HG02840 (cell line): ENCODE results near the gene TMEM100.

Source experiments
- ATAC-seq: cut with Tn5 transposase; IDR thresholded peaks from one replicate; pipeline ENCODE4 v1.9.1; 2021; ENCODE audit warnings: mild to moderate bottlenecking, moderate library complexity, moderate number of reproducible peaks; ENCODE audit not compliant: unreplicated experiment, low FRiP score

The TMEM100 gene

GRCh38 chr17:55745258-55745657 is 22.6 kb upstream of the TMEM100 start:
- no peak for ATAC-seq

GRCh38 chr17:55743103-55743679 is 20.5 kb upstream of the TMEM100 start:
- no peak for ATAC-seq

- no peak for ATAC-seq
Measured at GRCh38 chr17:55742272-55743102, 19.8 kb upstream of the TMEM100 start.

GRCh38 chr17:55741356-55741700 is 18.7 kb upstream of the TMEM100 start:
- ATAC-seq, result no peak

- no peak for ATAC-seq
Measured at GRCh38 chr17:55740511-55741355, 18.1 kb upstream of the TMEM100 start.

GRCh38 chr17:55737976-55738501 is 15.4 kb upstream of the TMEM100 start:
- ATAC-seq, result no peak

GRCh38 chr17:55735731-55736405 is 13.2 kb upstream of the TMEM100 start:
- no peak for ATAC-seq

- no peak for ATAC-seq
Measured at GRCh38 chr17:55734128-55734781, 11.6 kb upstream of the TMEM100 start.

- no peak for ATAC-seq
Measured at GRCh38 chr17:55731586-55732250, 9.1 kb upstream of the TMEM100 start.

GRCh38 chr17:55730808-55731207 is 8.1 kb upstream of the TMEM100 start:
- ATAC-seq, result no peak

- ATAC-seq, result no peak
Measured at GRCh38 chr17:55730380-55730779, 7.7 kb upstream of the TMEM100 start.

GRCh38 chr17:55729484-55729883 is 6.8 kb upstream of the TMEM100 start:
- no peak for ATAC-seq

- ATAC-seq, result no peak
Measured at GRCh38 chr17:55728833-55729232, 6.2 kb upstream of the TMEM100 start.

GRCh38 chr17:55728361-55728760 is 5.7 kb upstream of the TMEM100 start:
- no peak for ATAC-seq

GRCh38 chr17:55727920-55728319 is 5.3 kb upstream of the TMEM100 start:
- no peak for ATAC-seq

- ATAC-seq, result no peak
Measured at GRCh38 chr17:55727275-55727674, 4.6 kb upstream of the TMEM100 start.

- no peak for ATAC-seq
Measured at GRCh38 chr17:55726440-55726839, 3.8 kb upstream of the TMEM100 start.

GRCh38 chr17:55723488-55723848 is 804 bp upstream of the TMEM100 start:
- ATAC-seq, result no peak

- ATAC-seq, result no peak
Measured at GRCh38 chr17:55722016-55722736, 488 bp downstream of the TMEM100 start.
